Loucy (cell line): ENCODE results near the gene PLEKHG4.

Experiments used
- EZH2phosphoT487 ChIP-seq: fragments of 200-600 bp; IDR thresholded peaks from 2 replicates; pipeline ENCODE4 v1.6.1; 2018; ENCODE audit warnings: antibody characterized with exemption, mild to moderate bottlenecking, moderate library complexity, borderline replicate concordance
- TF ChIP-seq, protein P1 (sequence below): fragments of 200-600 bp; sonication (generic); conservative IDR thresholded peaks from 2 replicates; pipeline ENCODE4 v1.5.1; 2014; ENCODE audit warnings: mild to moderate bottlenecking, antibody characterized with exemption, low read length

DNA sequence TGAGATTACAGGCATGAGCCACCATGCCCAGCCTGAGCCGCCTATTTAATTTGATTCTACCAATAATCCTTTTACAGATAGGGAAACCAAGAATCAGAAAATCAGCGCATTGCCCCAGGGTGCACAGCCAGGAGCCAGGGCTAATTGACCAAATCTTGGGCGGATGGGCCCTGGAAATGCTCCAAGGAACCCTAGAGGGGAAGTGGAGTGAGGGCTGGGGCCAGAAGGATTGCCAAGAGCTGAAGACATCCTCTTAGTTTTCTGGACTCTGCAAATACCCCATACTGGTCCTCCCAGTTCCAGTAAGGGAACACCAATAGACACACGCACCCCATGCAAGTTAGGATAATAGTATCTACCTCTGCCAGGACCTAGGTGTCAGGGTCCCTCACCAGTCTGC, 35.9 kb upstream of the PLEKHG4 start:
- TF ChIP-seq, protein P1, sequence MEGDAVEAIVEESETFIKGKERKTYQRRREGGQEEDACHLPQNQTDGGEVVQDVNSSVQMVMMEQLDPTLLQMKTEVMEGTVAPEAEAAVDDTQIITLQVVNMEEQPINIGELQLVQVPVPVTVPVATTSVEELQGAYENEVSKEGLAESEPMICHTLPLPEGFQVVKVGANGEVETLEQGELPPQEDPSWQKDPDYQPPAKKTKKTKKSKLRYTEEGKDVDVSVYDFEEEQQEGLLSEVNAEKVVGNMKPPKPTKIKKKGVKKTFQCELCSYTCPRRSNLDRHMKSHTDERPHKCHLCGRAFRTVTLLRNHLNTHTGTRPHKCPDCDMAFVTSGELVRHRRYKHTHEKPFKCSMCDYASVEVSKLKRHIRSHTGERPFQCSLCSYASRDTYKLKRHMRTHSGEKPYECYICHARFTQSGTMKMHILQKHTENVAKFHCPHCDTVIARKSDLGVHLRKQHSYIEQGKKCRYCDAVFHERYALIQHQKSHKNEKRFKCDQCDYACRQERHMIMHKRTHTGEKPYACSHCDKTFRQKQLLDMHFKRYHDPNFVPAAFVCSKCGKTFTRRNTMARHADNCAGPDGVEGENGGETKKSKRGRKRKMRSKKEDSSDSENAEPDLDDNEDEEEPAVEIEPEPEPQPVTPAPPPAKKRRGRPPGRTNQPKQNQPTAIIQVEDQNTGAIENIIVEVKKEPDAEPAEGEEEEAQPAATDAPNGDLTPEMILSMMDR: no peak
- TF ChIP-seq EZH2phosphoT487: no peak
